HK-2 (cell line): ENCODE data around the gene DAZAP1.
"Not testable (repeated sequence)": the region's sequence is repeated elsewhere in the genome, so short reads cannot be mapped to it uniquely, and the experiment has no call there.

Source experiments
- DNase-seq: peaks from one replicate; pipeline ENCODE4 v3.0.0-alpha.2; 2018; ENCODE audit not compliant: unreplicated experiment

Gene DAZAP1

GRCh38 chr19:1425102-1425837, 17.9 kb downstream of the DAZAP1 start:
- no peak for DNase-seq

DNA sequence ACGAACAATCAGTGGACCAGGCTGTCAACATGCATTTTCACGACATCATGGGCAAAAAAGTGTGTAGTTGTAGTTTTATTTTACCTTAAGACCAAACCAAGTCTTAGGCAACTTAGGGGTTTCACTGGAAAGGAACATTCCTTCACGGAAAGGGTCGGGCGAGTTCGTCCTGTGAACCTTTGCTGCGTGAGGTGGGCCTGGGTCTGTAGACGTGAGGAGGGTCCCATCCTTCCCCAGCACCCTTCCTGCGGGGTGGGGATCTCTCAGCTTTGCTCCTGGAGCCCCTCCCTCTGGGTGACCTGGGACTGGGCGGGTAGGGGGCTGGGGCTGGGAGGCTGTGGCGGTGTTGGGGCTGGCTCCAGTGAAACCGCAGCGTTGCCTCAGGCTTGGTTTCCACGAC, 18.5 kb downstream of the DAZAP1 start:
- DNase-seq, result no peak

DNA sequence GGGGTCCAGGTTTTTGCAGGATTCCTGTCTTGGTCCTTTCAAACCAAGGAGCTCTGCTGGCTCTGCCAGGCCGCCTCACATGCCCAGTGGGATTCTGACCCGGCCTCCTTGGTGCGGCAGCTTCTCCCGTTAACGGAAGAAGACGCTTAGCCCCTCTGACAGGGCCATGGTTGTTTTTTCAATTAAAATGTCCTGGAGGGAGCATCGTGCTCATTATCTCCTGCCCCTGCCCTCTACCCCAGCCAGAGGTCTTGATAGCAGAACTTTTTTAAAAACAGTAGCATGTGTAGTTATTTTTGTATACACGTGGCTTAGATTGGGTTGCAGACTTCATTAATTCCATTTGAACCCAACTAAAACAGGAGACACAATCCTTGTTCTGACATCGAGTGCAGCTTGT, 19.4 kb downstream of the DAZAP1 start:
- DNase-seq, result no peak

- DNase-seq, result no peak
These were observed 20.0 kb downstream of the DAZAP1 start for GRCh38 chr19:1427221-1427920.

GRCh38 chr19:1428738-1429391, 21.5 kb downstream of the DAZAP1 start:
- no peak for DNase-seq

GRCh38 chr19:1429750-1430149, 22.4 kb downstream of the DAZAP1 start:
- DNase-seq, result no peak

DNA sequence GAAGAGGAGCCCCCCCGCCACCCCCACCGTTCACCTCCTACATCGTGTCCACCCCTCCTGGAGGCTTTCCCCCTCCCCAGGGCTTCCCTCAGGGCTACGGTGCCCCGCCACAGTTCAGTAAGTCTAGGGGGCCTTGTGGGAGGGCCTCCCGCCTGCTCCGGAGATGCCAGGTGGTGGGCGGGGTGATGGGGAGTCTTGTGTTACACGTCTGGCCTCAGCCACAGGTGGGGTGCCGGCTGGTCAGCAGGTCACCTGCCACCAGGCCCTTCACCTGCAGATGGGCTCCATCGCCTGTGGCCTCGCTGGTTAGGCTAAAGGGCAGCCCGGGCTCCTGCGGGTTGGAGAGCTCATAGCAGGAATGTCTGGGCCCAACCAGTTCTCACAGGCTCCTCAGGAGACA, 22.9 kb downstream of the DAZAP1 start:
- DNase-seq, result no peak

- no peak for DNase-seq
These were observed 24.5 kb downstream of the DAZAP1 start for GRCh38 chr19:1431759-1432506.

GRCh38 chr19:1432507-1432887, 25.1 kb downstream of the DAZAP1 start:
- no peak for DNase-seq

DNA sequence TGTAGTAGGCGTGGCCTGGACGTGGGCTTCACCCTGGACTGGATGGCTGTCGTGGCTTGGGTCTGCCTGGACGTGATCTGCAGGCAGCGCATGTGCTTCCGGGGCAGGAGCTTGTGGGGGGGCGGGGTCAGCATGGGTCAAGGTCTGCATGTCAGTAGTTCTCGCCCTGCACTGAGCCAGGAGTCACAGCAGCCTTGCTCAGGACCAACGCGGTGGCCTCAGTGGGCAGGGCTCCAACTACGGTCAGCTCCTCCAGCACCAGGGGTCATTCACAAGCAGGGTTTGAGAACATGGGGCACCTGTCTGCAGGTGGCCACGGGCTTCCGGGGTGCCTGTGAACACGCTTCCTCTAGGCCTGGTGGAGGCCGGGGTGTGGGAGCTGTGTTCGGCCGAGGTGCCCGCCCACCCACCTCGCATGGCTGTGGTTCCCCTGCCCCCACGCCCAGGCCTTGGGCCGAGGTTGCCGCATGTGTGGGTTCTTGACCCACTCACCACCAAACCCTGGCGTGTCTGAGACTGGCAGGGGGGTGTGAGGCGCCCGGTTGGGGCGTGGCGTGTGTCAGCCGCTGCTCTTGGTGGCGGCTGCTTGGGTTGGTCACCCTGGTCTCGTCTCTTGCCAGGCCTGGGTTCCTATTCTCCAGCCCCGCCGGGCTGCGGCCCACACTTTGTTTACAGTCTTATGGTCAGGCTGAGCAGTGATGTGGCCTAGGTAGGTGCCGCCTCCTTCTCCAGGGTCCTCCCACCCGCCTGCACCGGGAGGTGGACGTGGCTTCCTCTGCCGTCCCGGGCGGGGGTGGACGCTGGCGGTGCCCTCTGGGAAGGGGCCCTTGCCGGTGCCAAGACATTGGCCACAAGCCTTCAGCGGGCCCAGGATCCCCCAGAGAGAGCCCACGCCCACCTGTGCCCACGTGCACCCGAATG, 26.0 kb downstream of the DAZAP1 start:
- no peak for DNase-seq

GRCh38 chr19:1434040-1434366, 26.6 kb downstream of the DAZAP1 start:
- DNase-seq, result no peak

- DNase-seq, result no peak
These were observed 27.2 kb downstream of the DAZAP1 start for GRCh38 chr19:1434577-1435060.

- no peak for DNase-seq
These were observed 28.1 kb downstream of the DAZAP1 start for GRCh38 chr19:1435378-1435989.

DNA sequence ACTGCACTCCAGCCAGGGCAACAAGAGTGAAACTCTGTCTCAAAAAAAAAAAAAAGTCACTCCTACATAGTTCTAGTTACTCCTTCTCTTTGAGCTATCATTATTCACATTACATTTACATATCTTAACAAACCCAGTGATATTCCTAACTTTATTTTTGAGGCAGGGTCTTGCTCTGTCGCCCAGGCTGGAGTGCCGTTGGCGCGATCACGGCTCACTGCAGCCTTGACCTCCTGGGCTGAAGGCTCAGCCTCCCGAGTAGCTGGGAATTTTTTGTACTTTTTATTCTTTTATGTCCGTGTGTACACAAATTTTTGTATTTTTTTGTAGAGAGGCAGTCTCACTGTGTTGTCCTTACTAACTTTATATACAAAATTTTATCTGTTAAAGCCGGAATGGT, 30.2 kb downstream of the DAZAP1 start:
- no peak for DNase-seq

DNA sequence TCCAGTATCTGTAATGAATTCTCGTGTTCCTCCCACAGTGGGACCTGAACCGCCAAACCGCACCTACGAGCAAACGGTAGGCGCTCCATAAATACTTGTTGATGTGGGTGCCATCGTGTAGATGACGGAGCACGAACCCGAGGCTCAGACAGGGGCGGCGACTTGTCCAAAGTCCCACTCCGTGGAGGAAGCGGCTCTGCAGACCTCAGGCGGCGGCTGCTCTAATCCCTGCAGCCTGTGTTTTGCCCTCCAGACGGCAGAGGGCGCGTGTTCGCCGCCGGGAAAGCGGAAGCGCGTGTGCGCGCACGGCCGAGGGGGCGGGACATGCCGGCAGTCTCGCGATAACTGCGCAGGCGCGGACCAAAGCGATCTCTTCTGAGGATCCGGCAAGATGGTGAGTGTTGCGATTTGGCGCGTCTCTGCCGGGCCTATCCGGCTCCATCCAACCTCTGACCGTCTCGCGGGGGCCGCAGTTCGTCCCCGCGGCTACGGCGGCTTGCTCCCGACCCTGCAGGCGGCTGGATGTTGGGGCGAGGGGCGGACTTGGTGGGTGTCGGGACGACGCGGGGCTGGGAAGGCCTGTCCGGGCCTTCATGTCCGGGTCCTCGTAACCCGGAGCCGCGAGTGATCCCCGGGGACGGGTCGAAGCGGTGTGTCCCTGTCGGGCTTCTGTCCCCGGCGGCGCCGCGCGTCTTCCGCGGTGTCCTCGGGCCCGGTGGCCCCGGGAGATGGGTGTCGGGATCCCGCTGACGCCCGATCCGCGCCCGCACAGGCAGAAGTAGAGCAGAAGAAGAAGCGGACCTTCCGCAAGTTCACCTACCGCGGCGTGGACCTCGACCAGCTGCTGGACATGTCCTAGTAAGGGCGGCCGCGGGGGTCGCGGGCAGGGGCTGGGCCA, 30.9 kb downstream of the DAZAP1 start, which contains the start of gene RPS15:
Gene RPS15, plus strand, starts transcription at position 362 of the 898 bp plus-strand sequence. Its CDS starts 30 bp downstream, at position 392.
- peak; percentile 96 for DNase-seq

DNA sequence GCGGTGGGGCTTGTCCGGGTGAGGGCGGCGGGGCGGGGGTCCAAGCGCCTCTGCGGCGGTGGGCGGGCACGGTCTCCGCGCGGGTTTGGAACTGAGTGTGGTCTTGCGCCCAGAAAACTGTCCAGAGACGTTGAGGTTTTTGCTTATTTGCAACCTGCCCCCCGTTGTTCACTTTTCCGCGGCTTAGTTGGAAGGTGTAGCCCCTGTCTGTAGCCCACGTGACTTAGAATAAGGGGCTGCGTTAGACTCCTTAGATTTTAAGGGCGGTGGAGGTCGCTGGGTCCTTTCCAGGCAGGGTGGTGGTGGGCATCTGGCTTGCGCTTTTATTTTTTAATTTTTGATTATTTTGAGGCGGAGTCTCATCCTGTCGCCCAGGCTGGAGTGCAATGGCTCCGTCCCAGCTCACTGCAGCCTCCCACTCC, 31.6 kb downstream of the DAZAP1 start:
- no peak for DNase-seq

GRCh38 chr19:1439525-1440417, 32.4 kb downstream of the DAZAP1 start:
- DNase-seq, result not testable (repeated sequence)

DNA sequence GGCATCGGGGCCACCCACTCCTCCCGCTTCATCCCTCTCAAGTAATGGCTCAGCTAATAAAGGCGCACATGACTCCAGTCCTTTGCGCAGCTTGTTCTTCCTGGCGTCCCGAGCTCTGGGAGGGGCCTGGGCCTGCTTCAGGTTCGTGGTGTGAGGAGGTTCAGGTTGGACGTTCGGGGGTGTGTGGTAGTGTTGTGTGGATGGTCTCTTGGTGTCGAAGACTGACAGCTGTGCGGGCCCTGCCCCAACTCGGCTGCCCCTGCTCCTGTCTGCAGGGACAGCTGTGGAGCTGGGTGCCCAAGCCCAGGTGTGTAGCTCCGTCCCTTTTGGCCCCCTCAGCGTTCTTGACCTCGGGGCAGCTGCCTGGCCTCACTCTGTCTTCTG, 33.0 kb downstream of the DAZAP1 start:
- DNase-seq, result no peak
